Measurements from ENCODE around the gene RPRD1B.
A peak's percentile ranks its signal among the peaks of the same experiment; 100 is the strongest.

The RPRD1B gene

GRCh38 chr20:38132156-38132909 is 98.8 kb downstream of the RPRD1B start:
- no peak for DNase-seq (ENCODE audit: low read depth, low spot score)
- TF ChIP-seq CTCF (IDR thresholded peaks at IDR 0.05; ENCODE audit: low read depth, low read length): no peak
- no peak overlapping the region for H3K4me3 ChIP-seq (ENCODE audit: low read depth, low read length)
- in situ Hi-C loops (cut with HindIII; ENCODE audit: low sequenced_read_pairs): no loop called here

- in situ Hi-C loops (cut with HindIII; ENCODE audit: low sequenced_read_pairs): no loop called here
- no peak for DNase-seq (ENCODE audit: low read depth, low spot score)
Observed at GRCh38 chr20:38132910-38133501, 99.5 kb downstream of the RPRD1B start.

GRCh38 chr20:38133680-38134426 is 100.3 kb downstream of the RPRD1B start:
- no peak for DNase-seq (ENCODE audit: low read depth, low spot score)
- TF ChIP-seq CTCF (IDR thresholded peaks at IDR 0.05; ENCODE audit: low read depth, low read length): no peak
- H3K4me3 ChIP-seq (ENCODE audit: low read depth, low read length): no peak overlapping the region
- in situ Hi-C loops (cut with HindIII; ENCODE audit: low sequenced_read_pairs): no loop called here

More at GRCh38 chr20:38132910-38133501, 99.5 kb downstream of the RPRD1B start:
- no peak for TF ChIP-seq CTCF (IDR thresholded peaks at IDR 0.05; ENCODE audit: low read depth, low read length)
- H3K4me3 ChIP-seq (ENCODE audit: low read depth, low read length): no peak overlapping the region

GRCh38 chr20:38134427-38135270 is 101.1 kb downstream of the RPRD1B start:
- TF ChIP-seq CTCF (IDR thresholded peaks at IDR 0.05; ENCODE audit: low read depth, low read length): no peak
- in situ Hi-C loops (cut with HindIII; ENCODE audit: low sequenced_read_pairs): no loop called here
- no peak overlapping the region for H3K4me3 ChIP-seq (ENCODE audit: low read depth, low read length)
- DNase-seq (ENCODE audit: low read depth, low spot score): peak; percentile 88

GRCh38 chr20:38135271-38135650 is 101.7 kb downstream of the RPRD1B start:
- TF ChIP-seq CTCF (IDR thresholded peaks at IDR 0.05; ENCODE audit: low read depth, low read length): no peak
- DNase-seq (ENCODE audit: low read depth, low spot score): no peak
- in situ Hi-C loops (cut with HindIII; ENCODE audit: low sequenced_read_pairs): no loop called here
- H3K4me3 ChIP-seq (ENCODE audit: low read depth, low read length): no peak overlapping the region
